Fibroblast of lung (primary cell): ENCODE results near the gene PDE6G. TPM values are rescaled to one million over a fixed set of nuclear protein-coding genes. Genes with fewer than 3 reads are reported as not detected.
"Not testable (repeated sequence)": the region's sequence is repeated elsewhere in the genome, so short reads cannot be mapped to it uniquely, and the experiment has no call there.

Experiments
- DNase-seq, 2 donors: peaks; one replicate each; pipeline versions ENCODE4 v3.0.0 to v3.0.0-alpha.2; 2010; ENCODE audit warnings: low read depth in 2 of 2
- H2AFZ ChIP-seq: 2 replicates; pipeline ENCODE4 v1.5.1; 2012; ENCODE audit warnings: low read length, control low read depth, inconsistent platforms
- H3K27ac ChIP-seq: 2 replicates; pipeline ENCODE4 v1.5.1; 2011; ENCODE audit warnings: low read length, control low read depth; ENCODE audit not compliant: insufficient read depth
- H3K27me3 ChIP-seq: 2 replicates; pipeline ENCODE4 v1.5.1; 2011; ENCODE audit warnings: mild to moderate bottlenecking, low read length; ENCODE audit not compliant: control insufficient read depth, insufficient read depth
- H3K36me3 ChIP-seq: 2 replicates; pipeline ENCODE4 v1.5.1; 2011; ENCODE audit warnings: low read length; ENCODE audit not compliant: control insufficient read depth, insufficient read depth
- H3K4me1 ChIP-seq: 2 replicates; pipeline ENCODE4 v1.5.1; 2011; ENCODE audit warnings: low read length; ENCODE audit not compliant: control insufficient read depth, insufficient read depth; ENCODE audit errors: extremely low read depth
- H3K4me2 ChIP-seq: 2 replicates; pipeline ENCODE4 v1.5.1; 2011; ENCODE audit warnings: low read length, control low read depth; ENCODE audit not compliant: insufficient read depth; ENCODE audit errors: extremely low read depth
- H3K4me3 ChIP-seq, 4 experiments: fragments of 200-600 bp in 1 of 4; sonication (generic) in 1 of 4; replicated peaks in 1 of 4; 2 replicates each; pipeline ENCODE4 v1.5.1; 2011 to 2016; ENCODE audit warnings: low read length in 4 of 4, low read depth in 3 of 4, mild to moderate bottlenecking in 3 of 4, control low read depth in 2 of 4, inconsistent platforms in 1 of 4, mixed read lengths in 1 of 4; ENCODE audit not compliant: insufficient read depth in 1 of 4; ENCODE audit errors: control extremely low read depth in 1 of 4
- H3K79me2 ChIP-seq: 2 replicates; pipeline ENCODE4 v1.5.1; 2012; ENCODE audit warnings: mild to moderate bottlenecking, low read length, inconsistent platforms; ENCODE audit not compliant: control insufficient read depth, insufficient read depth
- H3K9ac ChIP-seq: 2 replicates; pipeline ENCODE4 v1.5.1; 2011; ENCODE audit warnings: mild to moderate bottlenecking, low read length, control low read depth; ENCODE audit not compliant: insufficient read depth
- H3K9me3 ChIP-seq: 2 replicates; pipeline ENCODE4 v1.5.1; 2012; ENCODE audit warnings: low read depth, low read length; ENCODE audit not compliant: control insufficient read depth, insufficient read depth
- H4K20me1 ChIP-seq: 2 replicates; pipeline ENCODE4 v1.5.1; 2011; ENCODE audit warnings: low read length; ENCODE audit not compliant: control insufficient read depth, insufficient read depth; ENCODE audit errors: extremely low read depth
- EZH2 ChIP-seq: IDR thresholded peaks from 2 replicates; pipeline ENCODE4 v1.5.1; 2012; ENCODE audit warnings: low read length, control low read depth, mild to moderate bottlenecking; ENCODE audit errors: missing control alignments
- polyA plus RNA-seq, 2 donors: library from polyadenylated mRNA; depleted of rRNA in 1 of 2; stranded (reverse) in 1 of 2; unstranded in 1 of 2; fragments of >200 nt; gene quantifications; 2 replicates each; pipeline ENCODE4 v1.2.1, GENCODE V29; 2011 to 2012; ENCODE audit warnings: missing spikeins in 1 of 2
- total RNA-seq: library from RNA; depleted of rRNA; stranded (reverse); fragments of >200 nt; gene quantifications from 2 replicates; pipeline ENCODE4 v1.2.1, GENCODE V29; 2014
- TF ChIP-seq, protein P1 (sequence below), 2 donors: IDR thresholded peaks in 1 of 2; conservative IDR thresholded peaks in 1 of 2; 1 replicate in 1 of 2; 2 replicates in 1 of 2; pipeline ENCODE4 v1.5.1; 2011 to 2012; ENCODE audit warnings: low read length in 2 of 2, control low read depth in 1 of 2, inconsistent platforms in 1 of 2, low read depth in 1 of 2, mild to moderate bottlenecking in 1 of 2

Gene PDE6G
- total and polyA plus RNA-seq, 2 donors (not counting 1 experiment from before 2014, with no cell fraction given), result 0.17 to 0.64 TPM

DNA sequence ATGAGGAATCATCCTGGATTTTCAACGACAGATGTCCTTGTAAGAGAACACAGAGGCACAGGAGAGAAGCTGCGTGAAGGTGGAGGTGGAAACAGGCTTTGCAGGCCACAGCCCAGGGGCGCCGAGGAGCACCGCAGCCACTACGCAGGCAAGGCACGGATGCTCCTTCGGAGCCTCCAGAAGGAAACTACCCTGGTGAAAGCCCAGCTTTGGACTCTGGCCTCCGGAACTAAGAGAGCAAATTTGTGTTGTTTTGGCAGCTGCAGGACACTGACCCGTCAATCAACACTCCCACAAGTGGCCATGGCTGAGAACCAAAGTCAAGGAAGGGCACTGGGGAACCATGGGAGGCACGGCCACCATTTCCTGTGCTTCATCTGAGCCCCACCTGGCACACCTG lies 23.8 kb upstream of the PDE6G start:
- no peak for DNase-seq
- no peaks in the 10 kb centered on the region for H4K20me1 ChIP-seq
- TF ChIP-seq, protein P1, sequence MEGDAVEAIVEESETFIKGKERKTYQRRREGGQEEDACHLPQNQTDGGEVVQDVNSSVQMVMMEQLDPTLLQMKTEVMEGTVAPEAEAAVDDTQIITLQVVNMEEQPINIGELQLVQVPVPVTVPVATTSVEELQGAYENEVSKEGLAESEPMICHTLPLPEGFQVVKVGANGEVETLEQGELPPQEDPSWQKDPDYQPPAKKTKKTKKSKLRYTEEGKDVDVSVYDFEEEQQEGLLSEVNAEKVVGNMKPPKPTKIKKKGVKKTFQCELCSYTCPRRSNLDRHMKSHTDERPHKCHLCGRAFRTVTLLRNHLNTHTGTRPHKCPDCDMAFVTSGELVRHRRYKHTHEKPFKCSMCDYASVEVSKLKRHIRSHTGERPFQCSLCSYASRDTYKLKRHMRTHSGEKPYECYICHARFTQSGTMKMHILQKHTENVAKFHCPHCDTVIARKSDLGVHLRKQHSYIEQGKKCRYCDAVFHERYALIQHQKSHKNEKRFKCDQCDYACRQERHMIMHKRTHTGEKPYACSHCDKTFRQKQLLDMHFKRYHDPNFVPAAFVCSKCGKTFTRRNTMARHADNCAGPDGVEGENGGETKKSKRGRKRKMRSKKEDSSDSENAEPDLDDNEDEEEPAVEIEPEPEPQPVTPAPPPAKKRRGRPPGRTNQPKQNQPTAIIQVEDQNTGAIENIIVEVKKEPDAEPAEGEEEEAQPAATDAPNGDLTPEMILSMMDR (conservative IDR thresholded peaks at IDR 0.05 in 1 of 2, IDR thresholded peaks at IDR 0.05 in 1 of 2; ENCODE audit: low read depth in 1 of 2, low read length in 2 of 2), result no peak
- TF ChIP-seq EZH2, result no peak
- no peak overlapping the region for H3K27ac ChIP-seq
- no peak overlapping the region for H3K9ac ChIP-seq
- no peaks in the 10 kb centered on the region for H3K9me3 ChIP-seq
- no peak overlapping the region for H2AFZ ChIP-seq
- H3K4me1 ChIP-seq, result peaks cover 10% of the 10 kb centered on the region
- no peak overlapping the region for H3K4me2 ChIP-seq
- no peak overlapping the region for H3K4me3 ChIP-seq
- peaks cover 32% of the 10 kb centered on the region for H3K79me2 ChIP-seq
- H3K27me3 ChIP-seq, result no peaks in the 10 kb centered on the region
- peaks cover 2% of the 10 kb centered on the region for H3K36me3 ChIP-seq

DNA sequence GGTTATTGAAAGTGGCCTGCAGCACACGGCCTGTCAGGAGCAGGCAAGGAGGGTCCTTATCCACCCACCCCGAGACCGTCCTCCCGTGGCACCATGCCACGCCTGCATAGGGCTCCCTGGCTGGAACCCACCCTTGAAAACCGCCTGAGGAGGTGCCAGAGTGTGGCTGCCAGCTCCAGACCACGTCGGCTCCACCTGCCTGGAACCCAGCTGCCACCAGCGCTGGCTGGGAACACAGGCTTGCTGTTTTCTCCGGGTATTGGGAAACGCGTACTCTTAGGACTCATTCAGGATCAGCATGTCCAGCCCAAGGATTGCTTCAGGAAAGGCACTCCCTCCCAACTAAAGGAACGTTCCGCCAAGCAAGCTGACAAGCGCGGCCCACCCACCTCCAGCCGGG lies 20.6 kb upstream of the PDE6G start:
- Histone ChIP-seq H3K4me2 (no peak overlapping the region), H3K4me3 (no peak overlapping the region), H2AFZ (no peak overlapping the region), H4K20me1 (no peaks in the 10 kb centered on the region), H3K9ac (no peak overlapping the region), H3K9me3 (no peaks in the 10 kb centered on the region), H3K36me3 (peaks cover 13% of the 10 kb centered on the region), H3K27me3 (no peaks in the 10 kb centered on the region), H3K4me1 (no peaks in the 10 kb centered on the region), H3K27ac (no peak overlapping the region), H3K79me2 (peaks cover 9% of the 10 kb centered on the region)
- TF ChIP-seq, protein P1 (conservative IDR thresholded peaks at IDR 0.05 in 1 of 2, IDR thresholded peaks at IDR 0.05 in 1 of 2; ENCODE audit: low read depth in 1 of 2, low read length in 2 of 2), result no peak
- no peak for TF ChIP-seq EZH2
- no peak for DNase-seq

DNA sequence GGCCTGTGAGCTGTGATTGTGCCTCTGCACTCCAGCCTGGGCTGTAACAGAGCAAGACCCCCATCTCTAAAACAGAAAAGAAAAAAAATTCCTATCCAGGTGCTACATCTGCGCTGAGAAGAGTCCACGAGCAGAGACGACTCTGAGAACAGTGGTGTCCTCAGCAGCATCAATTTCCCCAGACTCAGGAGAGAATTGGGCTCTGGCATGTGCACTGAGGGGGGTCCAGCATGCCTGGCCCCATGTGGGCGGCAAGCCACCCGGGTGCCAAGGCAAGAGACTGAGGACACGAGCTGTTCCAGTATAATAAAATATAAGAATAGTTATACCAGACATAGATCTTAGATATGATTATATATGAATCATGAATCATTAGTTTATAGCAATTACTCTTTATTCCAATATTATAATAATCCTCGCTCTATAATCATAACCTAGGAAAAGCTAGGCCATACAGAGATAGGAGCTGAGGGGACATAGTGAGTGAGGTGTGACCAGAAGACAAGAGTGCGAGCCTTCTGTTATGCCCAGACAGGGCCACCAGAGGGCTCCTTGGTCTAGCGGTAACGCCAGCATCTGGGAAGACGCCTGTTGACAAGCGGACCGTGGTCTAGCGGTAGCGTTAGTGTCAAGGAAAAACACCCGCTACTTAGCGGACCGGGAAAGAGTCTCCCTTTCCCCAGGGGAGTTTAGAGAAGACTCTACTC lies 19.3 kb upstream of the PDE6G start:
- H3K4me3 ChIP-seq, H3K4me1 ChIP-seq, H3K4me2 ChIP-seq, H3K9ac ChIP-seq, H3K27ac ChIP-seq, H2AFZ ChIP-seq, H3K27me3 ChIP-seq, H4K20me1 ChIP-seq, H3K79me2 ChIP-seq, H3K9me3 ChIP-seq: not testable (repeated sequence)
- DNase-seq, result peak; percentile 29 to 39
- peaks cover 17% of the 10 kb centered on the region for H3K36me3 ChIP-seq
- TF ChIP-seq, protein P1 (conservative IDR thresholded peaks at IDR 0.05 in 1 of 2, IDR thresholded peaks at IDR 0.05 in 1 of 2; ENCODE audit: low read depth in 1 of 2, low read length in 2 of 2), result peak; percentile 39 to 53
